ENCODE data around the gene SKIL. TPM values are rescaled to one million over a fixed set of nuclear protein-coding genes. Genes with fewer than 3 reads are reported as not detected.
A peak's percentile ranks its signal among the peaks of the same experiment; 100 is the strongest.

SKIL gene
- total RNA-seq, 1 experiment from 2014 or later = 96.4 TPM

GRCh38 chr3:170410428-170411029 is 53.0 kb downstream of the SKIL start:
- peak in 1 of 2 experiments; percentile 39 for DNase-seq
- Histone ChIP-seq H3K4me1 (no peaks in the 10 kb centered on the region), H3K27ac (no peak overlapping the region), H3K4me3 (no peak overlapping the region), H3K27me3 (no peaks in the 10 kb centered on the region), H3K36me3 (no peaks in the 10 kb centered on the region), H3K9me3 (replicated peaks) (no peaks in the 10 kb centered on the region)

- no peaks in the 10 kb centered on the region for H3K27me3 ChIP-seq
- H3K4me3 ChIP-seq = no peak overlapping the region
- no peaks in the 10 kb centered on the region for H3K36me3 ChIP-seq
- no peaks in the 10 kb centered on the region for H3K4me1 ChIP-seq
- DNase-seq = no peak
- no peaks in the 10 kb centered on the region for H3K9me3 ChIP-seq (replicated peaks)
- H3K27ac ChIP-seq = no peak overlapping the region
These were observed 55.8 kb downstream of the SKIL start for GRCh38 chr3:170413291-170413690.

- Histone ChIP-seq H3K36me3 (no peaks in the 10 kb centered on the region), H3K4me1 (no peaks in the 10 kb centered on the region), H3K4me3 (no peak overlapping the region), H3K27me3 (no peaks in the 10 kb centered on the region), H3K9me3 (replicated peaks) (no peaks in the 10 kb centered on the region), H3K27ac (no peak overlapping the region)
- DNase-seq = peak; percentile 49 to 81
These were observed 56.7 kb downstream of the SKIL start for GRCh38 chr3:170414202-170414663.

GRCh38 chr3:170417090-170417489 is 59.6 kb downstream of the SKIL start:
- no peaks in the 10 kb centered on the region for H3K4me1 ChIP-seq
- no peak overlapping the region for H3K4me3 ChIP-seq
- no peaks in the 10 kb centered on the region for H3K9me3 ChIP-seq (replicated peaks)
- no peaks in the 10 kb centered on the region for H3K27me3 ChIP-seq
- no peak overlapping the region for H3K27ac ChIP-seq
- DNase-seq = no peak
- no peaks in the 10 kb centered on the region for H3K36me3 ChIP-seq

- Histone ChIP-seq H3K27ac (no peak within 1 kb of the TSS), H3K9me3 (replicated peaks) (no peaks in the 10 kb centered on the region), H3K4me3 (peak within 1 kb of the TSS; percentile 41), H3K4me1 (no peaks in the 10 kb centered on the region), H3K36me3 (no peaks in the 10 kb centered on the region), H3K27me3 (no peaks in the 10 kb centered on the region)
- DNase-seq = peak; percentile 14 to 23
These were observed 61.2 kb downstream of the SKIL start, which contains the start of gene CLDN11 for GRCh38 chr3:170418422-170419398. Gene CLDN11, plus strand, starts transcription at chr3:170418868. Its CDS starts 199 bp downstream, at chr3:170419067.

- DNase-seq = no peak
- Histone ChIP-seq H3K27me3 (no peaks in the 10 kb centered on the region), H3K9me3 (replicated peaks) (no peaks in the 10 kb centered on the region), H3K27ac (no peak overlapping the region), H3K4me1 (no peaks in the 10 kb centered on the region), H3K4me3 (no peak overlapping the region), H3K36me3 (no peaks in the 10 kb centered on the region)
These were observed 62.1 kb downstream of the SKIL start for GRCh38 chr3:170419557-170420087.

- Histone ChIP-seq H3K27me3 (no peaks in the 10 kb centered on the region), H3K27ac (no peak overlapping the region), H3K36me3 (no peaks in the 10 kb centered on the region), H3K4me3 (no peak overlapping the region), H3K4me1 (peaks cover 2% of the 10 kb centered on the region), H3K9me3 (replicated peaks) (no peaks in the 10 kb centered on the region)
- no peak for DNase-seq
These were observed 62.8 kb downstream of the SKIL start for GRCh38 chr3:170420307-170420821.

GRCh38 chr3:170421111-170421641 is 63.7 kb downstream of the SKIL start:
- H3K27me3 ChIP-seq = no peaks in the 10 kb centered on the region
- no peaks in the 10 kb centered on the region for H3K36me3 ChIP-seq
- H3K27ac ChIP-seq = no peak overlapping the region
- H3K4me3 ChIP-seq = no peak overlapping the region
- DNase-seq = no peak
- H3K9me3 ChIP-seq (replicated peaks) = no peaks in the 10 kb centered on the region
- peaks cover 10% of the 10 kb centered on the region for H3K4me1 ChIP-seq

- H3K36me3 ChIP-seq = no peaks in the 10 kb centered on the region
- H3K4me3 ChIP-seq = no peak overlapping the region
- peaks cover 10% of the 10 kb centered on the region for H3K4me1 ChIP-seq
- no peaks in the 10 kb centered on the region for H3K9me3 ChIP-seq (replicated peaks)
- no peaks in the 10 kb centered on the region for H3K27me3 ChIP-seq
- no peak for DNase-seq
- no peak overlapping the region for H3K27ac ChIP-seq
These were observed 64.2 kb downstream of the SKIL start for GRCh38 chr3:170421758-170422157.

GRCh38 chr3:170423001-170423615 is 65.6 kb downstream of the SKIL start:
- no peak overlapping the region for H3K27ac ChIP-seq
- no peaks in the 10 kb centered on the region for H3K27me3 ChIP-seq
- no peak overlapping the region for H3K4me3 ChIP-seq
- H3K9me3 ChIP-seq (replicated peaks) = no peaks in the 10 kb centered on the region
- H3K36me3 ChIP-seq = no peaks in the 10 kb centered on the region
- DNase-seq = no peak
- H3K4me1 ChIP-seq = peaks cover 10% of the 10 kb centered on the region

- Histone ChIP-seq H3K9me3 (replicated peaks) (no peaks in the 10 kb centered on the region), H3K4me1 (peaks cover 24% of the 10 kb centered on the region), H3K27ac (no peak overlapping the region), H3K36me3 (no peaks in the 10 kb centered on the region), H3K4me3 (no peak overlapping the region), H3K27me3 (no peaks in the 10 kb centered on the region)
- DNase-seq = no peak
These were observed 67.4 kb downstream of the SKIL start for GRCh38 chr3:170424879-170425278.

GRCh38 chr3:170425491-170426239 is 68.2 kb downstream of the SKIL start:
- peak overlapping the region; percentile 0; the same call in 1 of the 2 replicates for H3K27ac ChIP-seq
- H3K4me3 ChIP-seq = peak overlapping the region; percentile 8
- no peaks in the 10 kb centered on the region for H3K9me3 ChIP-seq (replicated peaks)
- H3K27me3 ChIP-seq = no peaks in the 10 kb centered on the region
- peak; percentile 62 to 86 for DNase-seq
- no peaks in the 10 kb centered on the region for H3K36me3 ChIP-seq
- H3K4me1 ChIP-seq = peaks cover 24% of the 10 kb centered on the region

GRCh38 chr3:170426240-170426797 is 68.8 kb downstream of the SKIL start:
- H3K27me3 ChIP-seq = no peaks in the 10 kb centered on the region
- peak overlapping the region; percentile 0; the same call in 1 of the 2 replicates for H3K27ac ChIP-seq
- H3K4me1 ChIP-seq = peaks cover 24% of the 10 kb centered on the region
- DNase-seq = peak; percentile 47 to 75
- H3K36me3 ChIP-seq = no peaks in the 10 kb centered on the region
- no peak overlapping the region for H3K4me3 ChIP-seq
- no peaks in the 10 kb centered on the region for H3K9me3 ChIP-seq (replicated peaks)
